SK-N-SH treated with all-trans-retinoic acid at 6 μM for 48 hours (cell line): ENCODE results near the gene NIPSNAP3A.

Experiments used
- ARNTL ChIP-seq: fragments of 450-650 bp; formaldehyde crosslinking; IDR thresholded peaks from 2 replicates; pipeline ENCODE4 v1.5.0; 2020; ENCODE audit warnings: low read depth, mild to moderate bottlenecking, moderate library complexity, borderline replicate concordance
- CSDC2 ChIP-seq: fragments of 250-450 bp; sonication (Bioruptor Pico); IDR thresholded peaks from 2 replicates; pipeline ENCODE4 v1.5.0; 2020; ENCODE audit warnings: mild to moderate bottlenecking, moderate library complexity
- ESRRG ChIP-seq: fragments of 250-450 bp; sonication (Bioruptor Pico); IDR thresholded peaks from 2 replicates; pipeline ENCODE4 v1.6.1; 2021; ENCODE audit warnings: mild to moderate bottlenecking
- GLIS3 ChIP-seq: fragments of 250-450 bp; sonication (Bioruptor Pico); IDR thresholded peaks from 2 replicates; pipeline ENCODE4 v1.5.0; 2020; ENCODE audit warnings: mild to moderate bottlenecking, moderate library complexity
- OSR1 ChIP-seq: fragments of 250-450 bp; sonication (Bioruptor Pico); IDR thresholded peaks from 2 replicates; pipeline ENCODE4 v1.8.0; 2022; ENCODE audit warnings: moderate library complexity, mild to moderate bottlenecking, inconsistent platforms
- PPARA ChIP-seq: fragments of 250-450 bp; sonication (Bioruptor Pico); IDR thresholded peaks from 2 replicates; pipeline ENCODE4 v1.5.0; 2020; ENCODE audit warnings: mild to moderate bottlenecking, borderline replicate concordance
- RARB ChIP-seq: fragments of 250-450 bp; sonication (Bioruptor Pico); IDR thresholded peaks from 2 replicates; pipeline ENCODE4 v1.8.0; 2021; ENCODE audit warnings: mild to moderate bottlenecking, moderate library complexity
- SNAI2 ChIP-seq: fragments of 250-450 bp; sonication (Bioruptor Pico); IDR thresholded peaks from 2 replicates; pipeline ENCODE4 v1.5.0; 2020; ENCODE audit warnings: mild to moderate bottlenecking, moderate library complexity
- ZFP3 ChIP-seq: fragments of 250-450 bp; sonication (Bioruptor Pico); IDR thresholded peaks from 2 replicates; pipeline ENCODE4 v1.5.0; 2020; ENCODE audit warnings: mild to moderate bottlenecking, moderate library complexity
- ZFP30 ChIP-seq: fragments of 450-650 bp; formaldehyde crosslinking; IDR thresholded peaks from 2 replicates; pipeline ENCODE4 v1.5.0; 2022; ENCODE audit warnings: mild to moderate bottlenecking, moderate library complexity
- ZNF70 ChIP-seq: fragments of 450-650 bp; formaldehyde crosslinking; IDR thresholded peaks from 2 replicates; pipeline ENCODE4 v1.5.0; 2020; ENCODE audit warnings: mild to moderate bottlenecking, moderate library complexity
- TF ChIP-seq, protein P1 (sequence below): fragments of 250-450 bp; sonication (Bioruptor Pico); IDR thresholded peaks from 2 replicates; pipeline ENCODE4 v1.8.0; 2020; ENCODE audit warnings: mild to moderate bottlenecking, moderate library complexity, borderline replicate concordance
- TF ChIP-seq, protein P2 (sequence below): fragments of 250-450 bp; sonication (Bioruptor Pico); IDR thresholded peaks from 2 replicates; pipeline ENCODE4 v1.5.1; 2020; ENCODE audit warnings: low read depth, mild to moderate bottlenecking, moderate library complexity
- TF ChIP-seq, protein P3 (sequence below): fragments of 250-450 bp; sonication (Bioruptor Pico); IDR thresholded peaks from 2 replicates; pipeline ENCODE4 v1.8.0; 2021; ENCODE audit warnings: low read depth, mild to moderate bottlenecking, moderate library complexity, borderline replicate concordance

DNA sequence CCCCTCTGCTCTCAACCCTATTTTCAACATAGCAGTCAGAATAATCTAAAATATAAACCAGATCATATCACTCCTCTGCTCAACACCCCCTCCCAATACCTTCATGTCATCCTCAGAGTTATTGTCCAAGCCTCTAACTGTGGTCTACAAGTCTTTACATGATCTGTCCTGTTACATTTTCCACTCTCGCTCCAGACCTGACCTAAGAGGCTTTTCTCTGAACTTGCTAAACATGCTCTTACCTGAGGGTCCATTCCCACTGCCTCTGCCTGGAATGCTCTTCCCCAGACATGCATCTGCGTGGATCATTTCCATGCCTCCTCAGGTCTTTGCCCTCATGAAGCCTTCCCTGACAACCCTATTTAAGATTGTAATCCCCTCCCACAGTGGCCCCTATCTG, 28.5 kb downstream of the NIPSNAP3A start:
- TF ChIP-seq RARB (CRISPR knock-in tag), result no peak
- TF ChIP-seq, protein P1, sequence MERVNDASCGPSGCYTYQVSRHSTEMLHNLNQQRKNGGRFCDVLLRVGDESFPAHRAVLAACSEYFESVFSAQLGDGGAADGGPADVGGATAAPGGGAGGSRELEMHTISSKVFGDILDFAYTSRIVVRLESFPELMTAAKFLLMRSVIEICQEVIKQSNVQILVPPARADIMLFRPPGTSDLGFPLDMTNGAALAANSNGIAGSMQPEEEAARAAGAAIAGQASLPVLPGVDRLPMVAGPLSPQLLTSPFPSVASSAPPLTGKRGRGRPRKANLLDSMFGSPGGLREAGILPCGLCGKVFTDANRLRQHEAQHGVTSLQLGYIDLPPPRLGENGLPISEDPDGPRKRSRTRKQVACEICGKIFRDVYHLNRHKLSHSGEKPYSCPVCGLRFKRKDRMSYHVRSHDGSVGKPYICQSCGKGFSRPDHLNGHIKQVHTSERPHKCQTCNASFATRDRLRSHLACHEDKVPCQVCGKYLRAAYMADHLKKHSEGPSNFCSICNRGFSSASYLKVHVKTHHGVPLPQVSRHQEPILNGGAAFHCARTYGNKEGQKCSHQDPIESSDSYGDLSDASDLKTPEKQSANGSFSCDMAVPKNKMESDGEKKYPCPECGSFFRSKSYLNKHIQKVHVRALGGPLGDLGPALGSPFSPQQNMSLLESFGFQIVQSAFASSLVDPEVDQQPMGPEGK (CRISPR knock-in tag), result no peak
- TF ChIP-seq ZFP30, result no peak
- TF ChIP-seq, protein P2, sequence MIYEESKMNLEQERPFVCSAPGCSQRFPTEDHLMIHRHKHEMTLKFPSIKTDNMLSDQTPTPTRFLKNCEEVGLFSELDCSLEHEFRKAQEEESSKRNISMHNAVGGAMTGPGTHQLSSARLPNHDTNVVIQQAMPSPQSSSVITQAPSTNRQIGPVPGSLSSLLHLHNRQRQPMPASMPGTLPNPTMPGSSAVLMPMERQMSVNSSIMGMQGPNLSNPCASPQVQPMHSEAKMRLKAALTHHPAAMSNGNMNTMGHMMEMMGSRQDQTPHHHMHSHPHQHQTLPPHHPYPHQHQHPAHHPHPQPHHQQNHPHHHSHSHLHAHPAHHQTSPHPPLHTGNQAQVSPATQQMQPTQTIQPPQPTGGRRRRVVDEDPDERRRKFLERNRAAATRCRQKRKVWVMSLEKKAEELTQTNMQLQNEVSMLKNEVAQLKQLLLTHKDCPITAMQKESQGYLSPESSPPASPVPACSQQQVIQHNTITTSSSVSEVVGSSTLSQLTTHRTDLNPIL (CRISPR knock-in tag), result no peak
- no peak for TF ChIP-seq ZFP3 (CRISPR knock-in tag)
- TF ChIP-seq, protein P3, sequence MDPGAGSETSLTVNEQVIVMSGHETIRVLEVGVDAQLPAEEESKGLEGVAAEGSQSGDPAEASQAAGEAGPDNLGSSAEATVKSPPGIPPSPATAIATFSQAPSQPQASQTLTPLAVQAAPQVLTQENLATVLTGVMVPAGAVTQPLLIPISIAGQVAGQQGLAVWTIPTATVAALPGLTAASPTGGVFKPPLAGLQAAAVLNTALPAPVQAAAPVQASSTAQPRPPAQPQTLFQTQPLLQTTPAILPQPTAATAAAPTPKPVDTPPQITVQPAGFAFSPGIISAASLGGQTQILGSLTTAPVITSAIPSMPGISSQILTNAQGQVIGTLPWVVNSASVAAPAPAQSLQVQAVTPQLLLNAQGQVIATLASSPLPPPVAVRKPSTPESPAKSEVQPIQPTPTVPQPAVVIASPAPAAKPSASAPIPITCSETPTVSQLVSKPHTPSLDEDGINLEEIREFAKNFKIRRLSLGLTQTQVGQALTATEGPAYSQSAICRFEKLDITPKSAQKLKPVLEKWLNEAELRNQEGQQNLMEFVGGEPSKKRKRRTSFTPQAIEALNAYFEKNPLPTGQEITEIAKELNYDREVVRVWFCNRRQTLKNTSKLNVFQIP (CRISPR knock-in tag), result no peak
- TF ChIP-seq ARNTL (CRISPR knock-in tag), result no peak
- no peak for TF ChIP-seq ZNF70 (CRISPR knock-in tag)
- TF ChIP-seq CSDC2 (CRISPR knock-in tag), result no peak
- no peak for TF ChIP-seq SNAI2 (CRISPR knock-in tag)
- TF ChIP-seq GLIS3 (CRISPR knock-in tag), result no peak
- TF ChIP-seq OSR1 (CRISPR knock-in tag), result no peak
- TF ChIP-seq ESRRG (CRISPR knock-in tag), result no peak
- TF ChIP-seq PPARA (CRISPR knock-in tag), result no peak
